Loucy (cell line): ENCODE data around the gene FAF1.

Source experiments
- EZH2phosphoT487 ChIP-seq: fragments of 200-600 bp; IDR thresholded peaks from 2 replicates; pipeline ENCODE4 v1.6.1; 2018; ENCODE audit warnings: antibody characterized with exemption, mild to moderate bottlenecking, moderate library complexity, borderline replicate concordance
- TF ChIP-seq, protein P1 (sequence below): fragments of 200-600 bp; sonication (generic); conservative IDR thresholded peaks from 2 replicates; pipeline ENCODE4 v1.5.1; 2014; ENCODE audit warnings: mild to moderate bottlenecking, antibody characterized with exemption, low read length

- TF ChIP-seq, protein P1, sequence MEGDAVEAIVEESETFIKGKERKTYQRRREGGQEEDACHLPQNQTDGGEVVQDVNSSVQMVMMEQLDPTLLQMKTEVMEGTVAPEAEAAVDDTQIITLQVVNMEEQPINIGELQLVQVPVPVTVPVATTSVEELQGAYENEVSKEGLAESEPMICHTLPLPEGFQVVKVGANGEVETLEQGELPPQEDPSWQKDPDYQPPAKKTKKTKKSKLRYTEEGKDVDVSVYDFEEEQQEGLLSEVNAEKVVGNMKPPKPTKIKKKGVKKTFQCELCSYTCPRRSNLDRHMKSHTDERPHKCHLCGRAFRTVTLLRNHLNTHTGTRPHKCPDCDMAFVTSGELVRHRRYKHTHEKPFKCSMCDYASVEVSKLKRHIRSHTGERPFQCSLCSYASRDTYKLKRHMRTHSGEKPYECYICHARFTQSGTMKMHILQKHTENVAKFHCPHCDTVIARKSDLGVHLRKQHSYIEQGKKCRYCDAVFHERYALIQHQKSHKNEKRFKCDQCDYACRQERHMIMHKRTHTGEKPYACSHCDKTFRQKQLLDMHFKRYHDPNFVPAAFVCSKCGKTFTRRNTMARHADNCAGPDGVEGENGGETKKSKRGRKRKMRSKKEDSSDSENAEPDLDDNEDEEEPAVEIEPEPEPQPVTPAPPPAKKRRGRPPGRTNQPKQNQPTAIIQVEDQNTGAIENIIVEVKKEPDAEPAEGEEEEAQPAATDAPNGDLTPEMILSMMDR: no peak
- no peak for TF ChIP-seq EZH2phosphoT487
Measured at GRCh38 chr1:50877641-50878040, 82.4 kb downstream of the FAF1 start.
